ENCODE measurements around the gene STK38L.

The STK38L gene

GRCh38 chr12:27213830-27214787 lies 30.0 kb upstream of the STK38L start:
- TF ChIP-seq GATA3 (IDR thresholded peaks at IDR 0.05; ENCODE audit: low read depth, low read length) (no peak), GATA2 (IDR thresholded peaks at IDR 0.05; ENCODE audit: low read depth, low read length) (no peak)

DNA sequence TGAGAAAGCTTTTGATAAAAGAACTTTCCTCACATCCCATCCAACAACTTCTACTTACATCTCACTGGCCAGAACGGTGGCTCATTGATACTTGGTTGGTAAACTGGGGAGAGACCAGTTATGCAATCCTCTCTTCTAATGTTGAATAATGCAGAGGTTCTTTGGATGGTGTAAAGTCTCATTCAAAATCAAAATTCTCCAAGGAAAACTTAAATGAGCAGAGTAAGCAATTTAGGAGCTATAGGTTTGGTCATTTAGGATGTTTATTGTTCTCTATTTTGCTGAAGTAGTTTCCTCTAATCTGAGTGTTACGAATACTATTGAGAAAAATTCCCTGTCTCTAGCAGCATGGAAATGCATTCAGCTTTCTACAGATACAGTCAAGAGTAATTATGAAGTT lies 26.5 kb upstream of the STK38L start:
- no peak for TF ChIP-seq GATA3 (IDR thresholded peaks at IDR 0.05; ENCODE audit: low read depth, low read length)
- TF ChIP-seq GATA2 (IDR thresholded peaks at IDR 0.05; ENCODE audit: low read depth, low read length): no peak

GRCh38 chr12:27219693-27220054 lies 24.4 kb upstream of the STK38L start:
- no peak for TF ChIP-seq GATA3 (IDR thresholded peaks at IDR 0.05; ENCODE audit: low read depth, low read length)
- no peak for TF ChIP-seq GATA2 (IDR thresholded peaks at IDR 0.05; ENCODE audit: low read depth, low read length)

DNA sequence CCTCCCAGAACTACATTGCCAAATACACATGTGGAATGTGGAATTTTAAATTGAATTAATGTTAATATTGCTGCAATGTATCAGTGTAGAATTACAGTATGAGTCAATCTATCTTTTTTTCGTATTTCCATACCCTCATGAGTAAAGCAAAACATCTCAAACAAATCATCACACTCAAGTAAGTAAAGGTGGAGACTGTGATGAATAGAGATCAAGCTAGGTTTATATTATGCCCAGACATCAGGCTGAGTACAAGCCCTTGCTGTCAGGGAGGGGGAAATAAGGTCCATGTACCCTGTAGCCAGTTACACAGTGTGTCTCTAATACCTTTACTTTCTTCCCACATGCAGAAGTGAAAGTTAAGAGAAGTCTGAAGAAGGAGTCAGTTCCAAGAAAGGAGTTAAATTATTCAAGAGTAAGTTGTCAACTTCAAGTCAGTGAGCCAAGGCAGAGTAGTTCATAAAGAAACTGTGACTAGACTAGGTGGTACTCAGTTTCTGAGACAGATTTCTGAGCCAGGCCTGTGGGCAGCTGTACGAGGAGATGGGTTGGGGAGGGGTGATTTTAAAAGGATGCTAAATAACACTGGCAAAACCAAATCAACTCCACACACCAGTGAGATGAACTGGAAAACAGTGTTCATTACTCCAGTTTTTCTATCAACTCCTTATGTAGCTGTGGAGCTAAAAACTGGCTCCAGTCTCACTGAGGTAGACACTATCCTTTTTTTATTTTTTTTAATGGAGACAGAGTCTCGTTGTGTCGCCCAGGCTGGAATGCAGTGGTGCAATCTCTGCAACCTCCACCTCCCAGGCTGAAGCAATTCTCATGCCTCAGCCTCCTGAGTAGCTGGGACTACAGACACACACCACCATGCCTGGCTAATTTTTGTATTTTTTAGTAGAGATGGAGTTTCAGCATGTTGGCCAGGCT lies 23.8 kb upstream of the STK38L start:
- TF ChIP-seq GATA3 (IDR thresholded peaks at IDR 0.05; ENCODE audit: low read depth, low read length) (no peak), GATA2 (IDR thresholded peaks at IDR 0.05; ENCODE audit: low read depth, low read length) (no peak)

DNA sequence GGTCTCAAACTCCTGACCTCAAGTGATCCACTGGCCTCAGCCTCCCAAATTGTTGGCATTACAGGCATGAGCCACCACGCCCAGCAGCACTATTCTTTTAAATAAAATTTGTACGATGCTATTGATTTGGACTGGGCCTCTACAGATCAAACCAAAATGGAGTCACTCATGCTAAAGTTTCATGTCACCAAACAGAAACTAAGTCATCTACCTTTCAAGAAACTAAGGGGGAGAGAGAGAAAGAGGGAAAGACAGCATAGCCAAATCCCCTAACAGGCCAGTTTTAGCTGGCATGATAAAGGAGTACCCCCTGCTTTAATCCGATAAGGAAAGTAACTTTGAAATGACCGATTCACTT lies 23.1 kb upstream of the STK38L start:
- TF ChIP-seq GATA3 (IDR thresholded peaks at IDR 0.05; ENCODE audit: low read depth, low read length): no peak
- TF ChIP-seq GATA2 (IDR thresholded peaks at IDR 0.05; ENCODE audit: low read depth, low read length): no peak

DNA sequence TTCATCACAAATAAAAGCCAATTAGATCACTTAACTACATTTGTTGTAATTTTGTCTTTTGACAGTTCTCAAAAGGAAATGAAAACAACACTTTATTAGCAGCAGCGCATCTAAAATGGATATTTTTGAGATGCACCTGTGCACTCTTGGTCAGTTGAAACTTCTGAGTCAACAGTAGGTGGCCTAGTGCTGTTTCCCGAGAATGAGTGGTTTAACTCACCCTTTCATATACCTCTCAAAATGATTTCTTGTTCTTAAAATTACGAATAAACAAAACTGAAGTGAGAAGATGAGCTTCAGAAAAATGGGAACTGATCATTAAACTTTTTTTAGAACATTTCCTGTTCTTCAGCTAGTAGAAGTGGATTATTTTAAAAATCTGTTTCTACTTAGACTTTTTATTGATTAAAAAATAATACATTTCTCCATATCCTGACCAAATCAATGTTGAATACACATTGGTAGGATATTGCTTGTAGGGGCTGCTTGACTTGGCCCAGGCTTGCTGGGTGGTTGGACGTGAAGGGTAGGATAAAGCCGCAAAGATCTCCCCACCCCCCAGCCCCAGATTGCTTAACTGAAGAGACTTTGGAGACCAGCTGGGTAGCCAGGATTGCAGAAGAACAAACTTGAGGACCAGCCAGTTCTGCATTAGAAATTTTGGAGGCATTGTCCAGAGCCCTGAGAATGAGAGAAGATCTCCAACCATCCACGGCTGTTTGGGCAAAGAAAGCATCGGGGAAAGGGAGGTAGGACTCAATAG lies 22.3 kb upstream of the STK38L start:
- no peak for TF ChIP-seq GATA3 (IDR thresholded peaks at IDR 0.05; ENCODE audit: low read depth, low read length)
- no peak for TF ChIP-seq GATA2 (IDR thresholded peaks at IDR 0.05; ENCODE audit: low read depth, low read length)

- TF ChIP-seq GATA3 (IDR thresholded peaks at IDR 0.05; ENCODE audit: low read depth, low read length) (no peak), GATA2 (IDR thresholded peaks at IDR 0.05; ENCODE audit: low read depth, low read length) (no peak)
Observed at GRCh38 chr12:27226407-27226929, 17.6 kb upstream of the STK38L start.

- TF ChIP-seq GATA2 (IDR thresholded peaks at IDR 0.05; ENCODE audit: low read depth, low read length) (no peak), GATA3 (IDR thresholded peaks at IDR 0.05; ENCODE audit: low read depth, low read length) (no peak)
Observed at GRCh38 chr12:27229367-27229766, 14.7 kb upstream of the STK38L start.

DNA sequence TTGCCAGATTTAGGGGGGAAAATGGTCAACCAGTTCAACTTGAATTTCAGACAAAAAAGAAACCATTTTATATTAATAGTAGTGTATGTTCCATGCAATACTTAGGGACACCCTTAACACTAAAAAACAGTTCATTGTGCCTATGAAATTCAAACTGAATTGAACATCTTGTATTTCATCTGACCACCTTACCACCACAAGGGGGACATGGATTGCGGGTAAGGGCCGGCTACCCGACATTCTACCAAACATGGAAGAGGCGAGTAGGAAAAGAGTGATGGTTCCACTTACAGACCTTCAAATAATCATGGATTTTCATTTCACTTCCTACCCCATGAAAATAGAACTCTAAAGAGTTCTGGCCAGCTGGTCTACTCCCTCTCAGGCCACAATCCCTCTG lies 10.3 kb upstream of the STK38L start:
- TF ChIP-seq GATA3 (IDR thresholded peaks at IDR 0.05; ENCODE audit: low read depth, low read length) (no peak), GATA2 (IDR thresholded peaks at IDR 0.05; ENCODE audit: low read depth, low read length) (no peak)

GRCh38 chr12:27236498-27236897 lies 7.6 kb upstream of the STK38L start:
- TF ChIP-seq GATA3 (IDR thresholded peaks at IDR 0.05; ENCODE audit: low read depth, low read length) (no peak), GATA2 (IDR thresholded peaks at IDR 0.05; ENCODE audit: low read depth, low read length) (no peak)

GRCh38 chr12:27237790-27238771 lies 6.0 kb upstream of the STK38L start:
- TF ChIP-seq GATA2 (IDR thresholded peaks at IDR 0.05; ENCODE audit: low read depth, low read length) (no peak), GATA3 (IDR thresholded peaks at IDR 0.05; ENCODE audit: low read depth, low read length) (no peak)

DNA sequence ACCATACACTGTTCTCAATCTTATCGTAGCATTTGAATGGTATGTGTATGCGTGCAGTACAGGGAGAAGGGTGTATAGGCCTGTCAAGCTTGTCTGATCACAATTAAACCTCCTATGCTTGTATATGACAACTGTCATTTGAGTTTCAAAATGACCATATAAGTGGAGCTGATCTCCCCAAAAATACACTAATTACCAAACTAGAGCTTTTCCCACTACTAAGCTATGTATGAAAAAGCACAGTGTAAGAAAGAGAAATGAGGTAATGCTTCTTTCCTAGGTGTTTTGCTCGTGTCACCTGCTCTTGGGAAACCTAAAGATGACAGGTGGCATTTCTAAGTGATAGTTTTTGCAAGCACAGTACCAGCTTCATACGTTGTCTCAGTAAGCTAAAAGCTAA lies 1.1 kb upstream of the STK38L start:
- no peak for TF ChIP-seq GATA2 (IDR thresholded peaks at IDR 0.05; ENCODE audit: low read depth, low read length)
- TF ChIP-seq GATA3 (IDR thresholded peaks at IDR 0.05; ENCODE audit: low read depth, low read length): no peak

Measured in SH-SY5Y (cell line).